NCI-H187 treated with DMSO at 0.1 percent for 48 hours (cell line): ENCODE measurements around the gene CKMT2.
A peak's percentile ranks its signal among the peaks of the same experiment; 100 is the strongest.

Source experiments
- DNase-seq: peaks from one replicate; lab custom pipeline; 2025; lab: John Stamatoyannopoulos, UW

Gene CKMT2

DNA sequence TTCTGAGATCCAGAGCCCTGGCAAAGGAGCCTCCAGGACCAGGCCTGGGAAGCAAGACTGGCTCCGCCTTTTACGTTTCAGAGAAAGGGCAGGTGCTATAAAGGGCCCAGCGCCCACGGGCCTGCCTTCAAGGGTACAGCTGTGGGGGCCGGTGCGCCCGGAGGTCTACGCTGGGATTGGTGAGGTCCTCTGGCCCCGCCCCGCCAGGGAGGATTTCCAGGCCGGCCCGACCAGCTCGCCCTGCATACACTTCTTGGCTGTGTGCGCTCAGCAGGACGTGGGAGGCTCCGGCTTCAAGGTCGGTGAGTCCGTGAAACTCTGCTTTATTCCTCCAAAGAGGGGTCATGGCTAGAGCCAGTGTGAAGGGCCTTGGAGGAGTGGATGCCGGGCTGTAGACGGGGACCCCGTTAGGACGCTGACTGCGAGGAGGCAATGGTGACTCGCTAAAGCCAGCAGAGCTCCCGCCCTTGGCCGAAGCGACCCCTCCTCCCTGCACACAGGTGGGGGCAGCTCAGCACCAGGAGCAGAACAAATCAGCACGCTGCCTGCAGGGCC, at the start of gene CKMT2:
CKMT2 (plus strand) TSS at position 243 of the 555 bp plus-strand sequence. CDS start 17,811 bp downstream, outside the sequence.
- DNase-seq = no peak

DNA sequence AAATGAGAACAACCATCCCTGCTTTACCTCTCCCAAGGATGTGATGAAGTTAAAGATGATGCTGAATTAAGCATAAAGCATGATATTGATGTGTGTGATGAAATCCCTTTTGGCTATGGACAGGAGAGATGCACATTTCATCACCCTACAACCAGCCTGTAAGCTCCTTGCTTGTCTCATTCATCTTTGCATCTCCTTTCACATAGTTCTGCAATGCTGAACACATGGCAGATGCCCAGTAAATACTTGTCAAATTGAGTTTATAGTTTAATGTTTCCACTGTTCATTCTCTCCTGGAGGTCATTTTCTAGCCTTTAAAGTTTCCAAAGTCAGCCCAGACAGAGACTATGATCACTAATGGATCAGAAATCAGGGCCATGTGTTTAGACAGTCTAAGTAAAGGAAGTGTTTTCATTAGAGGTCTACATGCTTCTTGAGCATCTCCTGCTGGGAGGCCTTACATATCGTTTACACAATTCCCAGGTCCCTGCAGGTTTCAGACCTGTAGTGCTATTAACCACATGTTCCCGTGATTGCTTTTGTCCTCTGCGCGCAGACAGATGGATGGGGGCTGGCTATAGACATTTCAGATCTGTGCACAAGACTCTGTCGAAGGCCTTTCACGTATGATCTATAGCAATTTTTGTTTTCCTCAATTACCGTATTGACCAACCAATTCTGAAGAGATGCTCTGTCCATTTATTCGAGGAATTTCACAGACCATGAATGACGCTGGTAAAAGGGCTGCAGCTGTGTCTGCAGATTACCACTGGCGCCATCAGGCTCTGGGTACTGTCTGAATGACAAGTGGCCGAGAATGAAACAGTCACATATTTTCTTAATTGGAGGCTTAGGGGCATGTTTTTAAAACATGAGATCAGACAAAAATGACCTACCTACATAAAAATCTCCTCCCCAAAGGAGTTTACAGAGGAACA, 49.0 kb upstream of the CKMT2 start:
- DNase-seq = peak; percentile 62

DNA sequence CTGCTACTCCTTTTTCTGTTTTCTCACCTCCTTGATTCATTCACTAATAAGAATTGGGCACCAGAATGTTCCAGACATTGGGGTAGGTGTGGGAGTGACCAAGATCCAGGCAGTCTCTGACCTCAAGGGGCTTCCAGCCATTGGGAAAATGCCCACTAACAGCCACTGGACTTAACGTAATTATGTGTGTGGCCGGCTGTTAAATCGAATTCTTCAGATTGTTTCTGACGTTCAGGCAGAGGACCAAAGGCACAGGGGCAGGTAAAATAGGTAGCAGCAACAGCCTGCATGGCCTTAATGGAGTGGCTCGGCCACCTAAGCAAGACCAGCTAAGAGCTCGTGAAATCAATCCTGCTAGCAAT, 48.4 kb upstream of the CKMT2 start:
- no peak for DNase-seq

DNA sequence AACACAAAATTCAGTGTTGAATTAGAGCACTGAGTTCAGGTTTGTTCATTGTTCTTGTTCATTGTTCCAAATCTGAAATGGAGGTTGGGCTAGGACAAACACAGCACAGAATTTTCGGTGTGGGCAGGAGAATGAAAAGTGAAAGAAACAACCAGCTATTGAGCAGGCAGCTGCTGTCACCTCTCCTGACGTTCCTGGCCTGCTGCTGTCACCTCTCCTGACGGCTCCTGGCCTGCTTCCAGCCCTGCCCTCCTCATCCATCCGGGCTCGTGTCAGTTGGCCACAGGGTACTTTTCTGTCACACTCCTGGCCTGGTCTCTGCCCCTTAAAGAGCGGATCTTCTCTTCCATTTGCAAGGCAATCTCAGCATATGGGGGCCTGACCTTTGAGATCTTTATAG, 45.2 kb upstream of the CKMT2 start:
- no peak for DNase-seq

DNA sequence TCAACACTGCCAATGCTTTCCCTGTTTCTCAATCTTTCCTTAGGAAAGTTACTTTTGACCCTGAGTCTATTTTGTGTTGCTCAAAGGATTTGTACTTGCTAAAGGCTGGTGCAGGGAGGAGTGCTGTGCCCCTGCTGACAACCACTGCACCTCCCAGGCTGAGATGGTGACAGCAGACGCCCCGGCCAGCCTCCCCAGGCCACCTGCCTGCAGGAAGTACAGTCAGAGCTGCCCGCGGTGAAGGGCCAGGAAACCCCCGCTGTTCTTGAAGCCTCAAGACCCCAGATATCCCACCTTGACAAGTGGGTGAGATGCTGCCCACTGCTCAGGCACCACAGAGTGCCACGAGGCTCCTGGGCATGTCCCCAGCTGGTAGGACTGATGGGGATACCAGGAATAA, 44.2 kb upstream of the CKMT2 start:
- no peak for DNase-seq

DNA sequence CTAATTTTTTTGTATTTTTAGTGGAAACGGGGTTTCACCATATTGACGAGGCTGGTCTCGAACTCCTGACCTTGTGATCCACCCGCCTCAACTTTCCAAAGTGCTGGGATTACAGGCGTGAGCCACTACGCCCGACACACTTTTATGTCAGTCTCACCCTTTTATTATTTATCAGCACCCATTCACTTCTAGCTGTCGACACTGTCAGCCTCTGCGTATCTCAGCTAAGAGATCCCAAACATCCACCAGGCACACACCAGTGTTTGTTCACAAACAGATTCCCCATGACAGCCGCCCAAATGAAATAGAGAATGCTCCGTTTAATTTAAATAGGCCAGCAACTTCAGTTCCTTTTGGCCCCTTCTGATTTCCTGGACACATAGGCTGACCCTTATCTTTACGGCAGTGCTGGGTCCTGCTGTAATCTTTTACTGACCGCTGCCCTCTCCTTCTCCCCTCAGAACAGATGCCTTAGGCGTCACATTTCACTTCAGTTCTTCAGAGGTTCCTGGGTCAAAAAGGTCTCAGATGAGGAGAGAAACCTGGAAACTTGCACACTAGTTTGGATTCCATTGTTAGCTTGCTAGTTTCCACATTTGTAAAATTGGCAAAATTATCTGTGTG, 43.1 kb upstream of the CKMT2 start:
- no peak for DNase-seq

DNA sequence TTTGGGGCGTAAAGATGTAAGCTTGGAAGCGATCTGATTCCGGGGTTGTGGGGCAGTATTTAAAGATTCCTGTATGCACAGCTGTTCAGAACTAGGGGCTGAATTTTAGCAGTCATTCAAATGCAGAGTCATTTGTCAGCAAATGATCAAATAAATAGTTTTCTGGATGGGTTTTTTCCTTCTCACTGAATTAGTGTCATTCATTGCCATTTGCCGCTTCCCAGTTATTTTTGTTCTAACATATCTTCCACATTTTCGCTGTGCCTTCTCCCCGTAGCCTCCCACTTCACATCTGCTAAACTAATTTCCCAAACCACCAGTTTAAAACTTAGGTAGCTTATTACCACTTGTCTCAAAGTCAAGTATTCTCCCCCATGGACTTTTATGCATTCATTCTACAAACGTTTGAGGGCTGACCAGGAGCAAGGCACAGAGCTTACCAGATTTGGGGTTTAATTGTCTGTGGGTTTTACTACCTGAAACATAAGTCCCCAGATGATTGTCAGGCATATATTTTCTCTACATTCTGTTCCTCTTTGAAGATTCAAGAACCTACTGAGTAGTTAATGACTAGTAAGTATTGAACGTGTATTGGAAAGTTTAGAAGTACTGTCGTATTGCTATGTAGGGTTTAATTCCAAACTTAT, 41.3 kb upstream of the CKMT2 start:
- DNase-seq = no peak

DNA sequence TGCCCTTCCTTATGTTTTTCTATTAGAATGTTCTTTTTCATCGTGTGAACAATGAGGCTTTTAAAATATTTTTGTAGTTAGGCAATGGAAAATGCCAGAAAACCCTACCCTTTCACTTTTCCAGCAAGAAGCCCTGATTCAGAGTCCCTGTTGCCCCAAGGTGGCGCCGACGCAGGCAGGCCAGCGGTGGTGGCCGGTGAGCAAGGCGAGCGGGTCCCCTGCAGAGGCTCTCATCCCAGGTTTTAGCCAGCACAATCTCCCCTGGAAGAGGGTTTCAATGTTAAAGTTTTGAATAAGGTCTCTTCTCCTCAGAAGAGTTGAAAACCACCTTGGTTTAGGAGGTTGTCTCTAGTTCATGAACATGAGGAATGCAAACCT, 40.8 kb upstream of the CKMT2 start:
- no peak for DNase-seq

DNA sequence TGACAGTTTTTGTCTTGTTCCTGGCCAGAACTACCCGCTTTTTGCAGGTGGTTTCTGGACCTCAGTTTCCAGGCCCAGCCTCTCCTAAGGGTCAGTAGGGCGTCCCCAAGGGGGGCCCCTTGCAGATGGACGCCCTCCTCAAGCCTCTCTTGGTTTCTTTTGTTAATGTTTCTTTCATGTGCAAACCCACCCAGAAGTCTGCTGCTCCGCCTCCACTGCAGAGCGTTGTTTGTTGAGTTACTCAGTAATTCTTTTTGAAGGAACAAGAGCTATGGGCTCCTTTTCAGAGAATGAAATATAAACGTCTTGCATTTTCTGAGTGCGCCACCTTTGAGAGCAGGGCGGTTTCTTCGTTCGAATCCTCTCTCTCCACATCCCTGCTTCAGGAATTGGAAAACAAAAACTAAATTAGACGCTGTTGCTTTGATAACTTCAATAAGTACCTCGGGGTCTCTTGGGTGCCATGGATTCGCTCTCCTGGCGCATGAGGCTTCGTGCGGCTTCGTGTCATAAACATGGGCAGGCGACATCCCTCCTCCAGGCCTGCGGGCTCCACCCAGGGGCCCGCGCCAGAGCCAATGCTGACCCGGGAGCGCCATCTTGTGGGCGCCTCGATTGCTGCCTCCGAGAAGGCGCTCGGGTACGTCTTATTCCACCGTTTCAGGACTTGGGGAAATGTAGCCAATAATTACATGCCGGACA, 38.3 kb upstream of the CKMT2 start:
- no peak for DNase-seq

DNA sequence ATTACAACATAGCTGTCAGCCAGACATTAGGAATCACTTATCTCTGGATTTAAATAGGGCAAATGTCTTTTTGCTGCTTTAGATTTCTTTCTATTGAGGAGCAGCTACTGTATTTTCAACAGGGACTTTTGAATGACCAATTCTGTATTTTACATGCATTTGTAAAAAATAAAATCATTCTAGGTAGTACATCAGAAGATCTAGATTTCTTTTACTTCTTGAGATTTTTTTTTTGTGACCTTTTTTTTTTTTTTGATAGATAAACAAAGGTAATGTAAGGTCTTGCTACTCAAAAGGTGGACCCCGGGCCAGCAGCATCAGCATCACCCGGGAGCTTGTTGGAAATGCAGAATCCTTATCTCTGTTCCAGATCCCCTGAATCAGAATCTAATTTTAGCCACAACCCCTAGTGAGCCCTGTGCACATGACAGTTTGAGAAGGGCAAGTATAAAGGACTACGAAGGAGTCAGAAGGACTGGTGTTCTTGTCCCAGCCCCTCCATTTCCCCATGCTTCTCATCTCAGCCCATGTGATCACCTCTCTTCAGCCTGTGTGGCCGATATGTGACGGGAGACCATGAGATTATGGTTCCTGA, 37.7 kb upstream of the CKMT2 start:
- no peak for DNase-seq

DNA sequence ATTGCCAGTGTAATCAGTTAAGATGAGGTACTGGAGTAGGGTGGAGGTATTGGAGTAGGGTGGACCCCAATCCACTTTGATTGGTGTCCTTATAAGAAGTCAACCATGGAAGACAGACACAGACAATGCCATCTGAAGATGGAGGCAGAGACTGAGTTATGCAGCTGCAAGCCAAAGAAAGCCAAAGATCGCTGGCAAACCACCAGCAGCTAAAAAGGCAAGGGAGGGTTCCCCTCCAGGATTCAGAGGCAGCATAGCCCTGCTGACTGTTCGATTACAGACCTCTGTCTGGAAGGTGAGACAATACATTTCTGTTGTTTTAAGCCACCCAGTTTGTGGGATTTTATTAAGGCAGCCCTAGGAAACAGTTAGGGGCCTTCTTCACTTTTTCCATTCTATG, 30.5 kb upstream of the CKMT2 start:
- no peak for DNase-seq

DNA sequence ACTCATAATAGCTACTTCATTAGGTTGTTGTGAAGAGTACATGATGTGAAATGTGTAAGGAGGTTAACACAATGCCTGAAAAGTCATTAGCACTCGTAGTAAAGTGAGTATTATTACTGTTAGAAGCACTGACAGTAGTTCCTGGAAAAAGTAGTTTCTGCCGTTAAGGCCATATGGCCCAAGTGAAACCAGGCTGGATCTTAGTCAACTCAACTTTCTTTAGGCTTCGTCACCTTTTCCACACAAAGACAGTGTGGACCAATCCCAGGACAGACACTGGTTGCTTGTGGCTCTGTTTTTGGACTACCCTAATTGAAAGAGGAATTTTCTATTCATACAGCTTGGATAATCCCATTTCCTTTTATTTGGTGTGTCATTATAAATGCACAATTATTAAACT, 29.4 kb upstream of the CKMT2 start:
- no peak for DNase-seq

DNA sequence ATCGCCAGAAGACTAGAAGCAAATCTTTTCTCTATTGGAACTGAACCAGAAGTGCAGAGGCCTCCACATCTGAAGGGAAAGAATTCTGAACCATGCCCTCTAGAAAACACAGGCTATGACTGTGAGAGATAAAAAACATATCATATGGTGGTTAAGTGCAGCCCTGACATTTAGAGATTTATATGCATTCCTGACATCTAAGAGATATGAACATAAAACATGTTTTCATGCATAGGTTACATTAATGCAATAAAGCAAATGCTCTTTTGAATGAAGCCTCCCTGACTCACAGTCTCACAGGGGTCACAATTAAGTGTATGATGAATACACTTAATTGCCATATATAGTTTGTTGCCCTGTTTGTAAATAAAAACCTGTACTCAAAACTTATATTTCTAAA, 28.9 kb upstream of the CKMT2 start:
- no peak for DNase-seq

DNA sequence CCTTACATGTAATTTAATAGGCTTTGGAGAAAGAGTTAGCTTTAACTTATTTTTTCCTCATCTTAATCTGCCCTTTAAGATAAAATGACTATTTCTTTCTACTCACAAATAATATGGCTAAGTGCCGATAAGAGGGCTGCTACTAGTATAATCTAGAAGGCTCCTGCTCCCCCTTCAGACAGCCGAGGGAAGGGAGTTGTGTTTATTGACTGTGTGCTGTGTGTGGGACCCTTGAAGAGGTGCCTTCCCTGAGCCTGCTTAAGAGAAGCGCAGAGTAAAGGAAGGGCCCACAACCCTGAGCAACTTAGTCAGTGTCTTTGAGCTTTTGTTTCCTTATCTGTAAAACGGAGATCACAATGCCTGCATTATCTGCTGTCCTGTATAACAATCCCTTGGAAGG, 28.1 kb upstream of the CKMT2 start:
- no peak for DNase-seq

DNA sequence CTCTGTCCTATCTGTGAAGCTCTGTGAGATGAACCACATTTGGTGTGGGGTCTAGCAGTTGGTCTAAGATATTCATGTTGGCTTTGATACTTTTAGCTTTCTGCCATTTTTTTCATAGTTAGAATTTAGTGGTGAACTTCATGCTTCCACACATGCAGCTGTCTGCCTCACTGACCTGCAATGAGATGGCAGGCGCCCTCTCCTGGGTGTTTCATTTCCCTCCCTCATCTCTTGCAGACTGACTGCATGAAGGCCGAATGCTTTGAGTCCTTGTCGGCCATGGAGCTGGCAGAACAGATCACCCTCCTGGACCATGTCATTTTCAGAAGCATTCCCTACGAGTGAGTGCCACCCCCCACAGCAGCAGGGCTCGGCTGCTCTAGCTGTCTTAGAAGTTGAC, 26.1 kb upstream of the CKMT2 start:
- no peak for DNase-seq

DNA sequence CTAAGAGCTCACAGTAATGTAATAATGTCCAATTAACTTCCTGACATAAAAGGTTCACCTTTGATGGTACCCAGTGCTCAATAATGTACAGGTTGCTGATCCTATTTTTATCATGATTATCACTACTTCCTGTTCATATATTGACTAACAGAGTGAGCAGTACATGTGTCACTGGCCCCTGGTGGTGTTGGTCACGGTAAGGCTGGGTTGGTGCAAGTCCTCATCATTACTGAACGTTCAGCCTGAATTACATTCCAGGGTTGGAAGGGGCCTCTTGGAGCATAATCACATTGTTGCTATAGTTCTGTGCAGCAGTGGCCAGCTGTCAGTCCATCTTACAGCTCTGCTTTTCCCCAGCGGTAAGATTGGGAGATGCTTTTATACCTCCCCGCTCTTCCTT, 24.2 kb upstream of the CKMT2 start:
- no peak for DNase-seq

DNA sequence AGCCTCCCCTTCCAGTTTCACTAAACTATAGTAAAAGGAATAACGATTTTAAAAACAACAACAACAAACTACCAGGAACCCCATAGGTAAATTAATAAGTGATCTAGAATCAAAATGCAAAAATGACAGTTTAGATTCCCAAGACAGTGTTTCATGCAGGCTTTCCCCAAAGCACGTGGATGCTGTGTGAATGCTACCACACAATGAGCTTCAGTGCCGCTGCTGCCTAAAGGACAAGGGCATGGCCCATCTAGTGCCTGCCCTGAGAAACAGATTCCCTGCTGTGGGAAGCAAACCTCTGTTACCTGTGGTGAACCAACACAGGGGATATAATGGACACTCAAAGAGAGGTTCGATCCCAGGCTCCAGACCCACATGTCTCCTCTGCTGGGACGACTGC, 23.7 kb upstream of the CKMT2 start:
- no peak for DNase-seq

DNA sequence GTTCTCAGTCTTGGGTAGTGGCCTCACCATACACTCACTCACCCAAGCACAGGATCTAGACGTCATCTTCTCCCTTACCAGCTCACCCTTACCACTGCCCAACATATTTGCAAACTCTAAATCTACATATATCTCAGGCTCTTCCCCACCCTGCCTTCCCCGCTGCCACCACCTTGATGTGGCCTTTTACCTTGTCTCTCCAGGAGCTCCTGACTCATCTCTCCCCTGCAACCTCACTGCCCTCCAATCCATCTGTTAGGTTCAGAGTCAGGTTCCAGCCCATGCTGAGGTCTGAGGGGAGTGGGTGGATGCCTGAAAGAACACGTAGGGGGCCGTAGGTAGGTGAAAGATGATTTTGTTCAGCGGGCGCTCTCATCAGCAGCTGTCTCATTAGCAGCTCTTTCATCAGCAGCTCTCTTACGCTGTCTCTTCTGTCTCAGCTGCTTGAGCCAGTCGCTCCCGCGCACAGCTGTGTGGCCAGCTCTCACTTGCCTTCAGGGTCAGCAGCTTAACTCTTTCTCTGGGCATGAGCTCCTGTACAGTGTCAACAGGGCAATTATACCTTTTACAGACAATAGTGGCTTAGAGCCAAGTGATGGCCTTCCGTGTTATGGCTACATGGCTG, 23.1 kb upstream of the CKMT2 start:
- DNase-seq = no peak

DNA sequence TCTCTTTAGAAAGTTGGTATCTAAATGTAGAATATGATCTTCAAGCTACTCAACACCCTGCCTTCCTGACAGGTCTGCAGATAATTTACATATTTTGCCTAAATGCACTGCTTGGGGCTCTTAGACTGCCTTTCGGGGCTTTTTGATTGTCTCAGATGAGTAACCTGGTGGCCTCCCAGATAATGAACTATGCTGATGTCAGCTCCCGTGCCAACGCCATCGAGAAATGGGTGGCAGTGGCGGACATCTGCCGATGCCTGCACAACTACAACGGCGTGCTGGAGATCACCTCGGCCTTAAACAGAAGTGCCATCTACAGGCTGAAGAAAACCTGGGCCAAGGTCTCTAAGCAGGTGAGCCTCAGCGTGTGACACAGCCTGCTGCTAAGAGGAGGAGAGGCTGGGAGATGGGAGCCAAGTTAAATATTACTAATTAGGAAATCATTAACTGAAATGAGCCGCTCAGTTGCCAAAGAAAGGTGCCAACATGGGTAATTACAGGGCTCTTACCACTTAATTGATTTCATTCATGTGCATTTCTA, 20.8 kb upstream of the CKMT2 start:
- no peak for DNase-seq

DNA sequence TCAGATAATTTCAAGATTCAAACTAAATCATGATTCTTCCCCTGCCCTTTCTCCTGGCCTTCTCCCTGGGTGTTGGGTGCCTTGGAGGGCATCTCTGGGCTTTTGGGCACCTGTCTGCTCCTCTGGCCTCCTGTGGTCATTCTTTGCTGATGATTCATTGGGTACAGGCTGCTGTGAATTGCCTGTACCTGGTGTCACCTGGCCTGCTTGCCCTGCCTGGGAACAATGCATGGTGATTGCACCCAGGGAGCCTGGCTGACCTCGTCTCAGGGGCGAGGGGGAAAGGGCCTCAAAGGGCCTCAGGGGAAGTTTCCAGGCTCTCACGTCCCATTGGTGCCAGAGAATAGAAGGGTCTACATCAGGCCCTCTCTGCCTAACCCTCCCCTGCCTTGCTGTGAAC, 20.1 kb upstream of the CKMT2 start:
- DNase-seq = no peak

DNA sequence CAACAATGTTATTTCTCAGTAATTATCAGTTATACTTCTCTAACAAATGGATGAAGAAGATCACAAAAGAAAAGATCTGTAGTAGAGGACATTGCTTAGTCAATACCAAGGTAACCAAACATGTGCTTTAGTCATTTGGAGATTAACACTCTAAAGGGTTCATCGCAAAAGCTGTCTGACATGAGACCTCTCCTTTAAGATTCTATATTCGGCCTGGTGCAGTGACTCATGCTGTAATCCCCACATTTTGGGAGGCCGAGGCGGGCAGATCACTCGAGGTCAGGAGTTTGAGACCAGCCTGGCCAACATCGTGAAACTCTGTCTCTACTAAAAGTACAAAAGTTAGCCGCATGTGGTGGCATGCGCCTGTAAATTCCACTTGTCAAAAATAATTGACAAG, 18.3 kb upstream of the CKMT2 start:
- DNase-seq = no peak
